IMR-90 (cell line): ENCODE data around the gene ZNF213. TPM values are rescaled to one million over a fixed set of nuclear protein-coding genes. Genes with fewer than 3 reads are reported as not detected.
A peak's percentile ranks its signal among the peaks of the same experiment; 100 is the strongest.

Source experiments
- ATAC-seq: fragments of 200-7000 bp; cut with Tn5 transposase; 2 replicates; pipeline ENCODE4 v1.9.1; 2020; ENCODE audit warnings: low read depth, mild to moderate bottlenecking, moderate library complexity
- BruUV-seq: library from RNA; stranded (reverse); fragments of 400-500 nt; replicated peaks from 2 replicates; lab custom pipeline; 2021; lab: Mats Ljungman, UMichigan
- CTCF ChIA-PET: fragments of 300-600 bp; formaldehyde crosslinking; extraction: SDS; loops from one replicate; lab custom pipeline; 2021; ENCODE audit warnings: antibody characterized with exemption; lab: Yijun Ruan, JAX
- POLR2A ChIA-PET: fragments of 300-600 bp; sonication (Branson Sonifier 250); formaldehyde crosslinking; loops from one replicate; lab custom pipeline; 2022; ENCODE audit warnings: antibody characterized with exemption; ENCODE audit not compliant: unreplicated experiment; lab: Charles Lee
- DNase-seq: peaks from one replicate; pipeline ENCODE4 v3.0.0; 2013
- H2AFZ ChIP-seq: replicated peaks from 2 replicates; pipeline ENCODE3; 2013; ENCODE audit warnings: low read length, mild to moderate bottlenecking; ENCODE audit not compliant: poor library complexity
- H2AK5ac ChIP-seq: 2 replicates; pipeline ENCODE4 v1.6.1; 2013; ENCODE audit warnings: low read depth, low read length, inconsistent platforms
- H2AK9ac ChIP-seq: replicated peaks from 2 replicates; pipeline ENCODE3; 2013; ENCODE audit warnings: mild to moderate bottlenecking, low read depth, low read length, moderate library complexity; ENCODE audit not compliant: poor library complexity
- H2BK120ac ChIP-seq: 2 replicates; pipeline ENCODE4 v1.6.1; 2013; ENCODE audit warnings: low read depth, low read length, inconsistent platforms
- H2BK15ac ChIP-seq: 3 replicates; pipeline ENCODE4 v1.6.1; 2013; ENCODE audit warnings: low read depth, low read length, inconsistent platforms
- H2BK20ac ChIP-seq: 2 replicates; pipeline ENCODE4 v1.6.1; 2013; ENCODE audit warnings: low read depth, mild to moderate bottlenecking, inconsistent platforms, low read length, moderate library complexity
- H2BK5ac ChIP-seq: 2 replicates; pipeline ENCODE4 v1.6.1; 2013; ENCODE audit warnings: mild to moderate bottlenecking, low read depth, low read length, inconsistent platforms; ENCODE audit not compliant: poor library complexity, severe bottlenecking
- H3K14ac ChIP-seq: replicated peaks from 2 replicates; pipeline ENCODE4 v1.6.1; 2013; ENCODE audit warnings: low read depth, low read length, inconsistent platforms
- H3K18ac ChIP-seq: 2 replicates; pipeline ENCODE4 v1.6.1; 2013; ENCODE audit warnings: low read depth, low read length, control low read depth
- H3K23ac ChIP-seq: 2 replicates; pipeline ENCODE4 v1.6.1; 2013; ENCODE audit warnings: low read depth, low read length, inconsistent platforms
- H3K27ac ChIP-seq: 2 replicates; pipeline ENCODE4 v1.5.1; 2013; ENCODE audit warnings: mild to moderate bottlenecking, control low read depth, low read length; ENCODE audit not compliant: insufficient read depth
- H3K27me3 ChIP-seq: 2 replicates; pipeline ENCODE4 v1.6.1; 2013; ENCODE audit warnings: low read length; ENCODE audit not compliant: control insufficient read depth, insufficient read depth
- H3K36me3 ChIP-seq: 2 replicates; pipeline ENCODE4 v1.6.1; 2013; ENCODE audit warnings: low read length, mixed read lengths; ENCODE audit not compliant: control insufficient read depth, insufficient read depth
- H3K4ac ChIP-seq: 2 replicates; pipeline ENCODE4 v1.6.1; 2013; ENCODE audit warnings: low read depth, low read length, inconsistent platforms
- H3K4me1 ChIP-seq: 2 replicates; pipeline ENCODE4 v1.6.1; 2013; ENCODE audit warnings: low read length, mixed read lengths; ENCODE audit not compliant: control insufficient read depth, insufficient read depth
- H3K4me2 ChIP-seq: 2 replicates; pipeline ENCODE4 v1.6.1; 2013; ENCODE audit warnings: low read depth, mild to moderate bottlenecking, control low read depth, low read length, moderate library complexity
- H3K4me3 ChIP-seq: 2 replicates; pipeline ENCODE4 v1.5.1; 2013; ENCODE audit warnings: low read depth, mild to moderate bottlenecking, control low read depth, low read length, moderate library complexity; ENCODE audit not compliant: insufficient read depth
- H3K56ac ChIP-seq: 2 replicates; pipeline ENCODE4 v1.6.1; 2013; ENCODE audit warnings: low read length, inconsistent platforms; ENCODE audit not compliant: insufficient read depth; ENCODE audit errors: extremely low read depth
- H3K79me1 ChIP-seq, 2 experiments: 2 replicates each; pipeline ENCODE4 v1.6.1; 2013; ENCODE audit warnings: low read length in 2 of 2, inconsistent platforms in 1 of 2, low read depth in 1 of 2
- H3K9ac ChIP-seq: 2 replicates; pipeline ENCODE4 v1.6.1; 2013; ENCODE audit warnings: low read depth, low read length, control low read depth
- H3K9me1 ChIP-seq: 2 replicates; pipeline ENCODE4 v1.6.1; 2013; ENCODE audit warnings: low read length, inconsistent platforms; ENCODE audit not compliant: insufficient read depth
- H3K9me3 ChIP-seq: 2 replicates; pipeline ENCODE4 v1.6.1; 2013; ENCODE audit warnings: low read length; ENCODE audit not compliant: control insufficient read depth, insufficient read depth
- H4K20me1 ChIP-seq: 2 replicates; pipeline ENCODE4 v1.6.1; 2013; ENCODE audit warnings: low read length, inconsistent platforms; ENCODE audit not compliant: insufficient read depth
- H4K5ac ChIP-seq: 2 replicates; pipeline ENCODE4 v1.6.1; 2013; ENCODE audit warnings: mild to moderate bottlenecking, low read depth, low read length, control low read depth
- H4K8ac ChIP-seq, 2 experiments: 2 replicates each; pipeline ENCODE4 v1.6.1; 2013; ENCODE audit warnings: low read depth in 2 of 2, low read length in 2 of 2, control low read depth in 1 of 2, inconsistent platforms in 1 of 2
- H4K91ac ChIP-seq: 2 replicates; pipeline ENCODE4 v1.6.1; 2013; ENCODE audit warnings: low read depth, low read length, inconsistent platforms; ENCODE audit not compliant: insufficient read depth
- CEBPB ChIP-seq: IDR thresholded peaks from 2 replicates; pipeline ENCODE4 v1.6.1; 2012; ENCODE audit warnings: low read depth, low read length, improper control_type of control experiment
- CHD1 ChIP-seq: IDR thresholded peaks from 2 replicates; pipeline ENCODE4 v1.6.1; 2012; ENCODE audit warnings: low read depth, low read length, improper control_type of control experiment
- CTCF ChIP-seq: conservative IDR thresholded peaks from 2 replicates; pipeline ENCODE4 v1.5.1; 2012; ENCODE audit warnings: mild to moderate bottlenecking, low read depth, low read length, improper control_type of control experiment
- ELK1 ChIP-seq: fragments of 150-350 bp; IDR thresholded peaks from 2 replicates; pipeline ENCODE4 v1.6.1; 2016; ENCODE audit warnings: low read depth, mild to moderate bottlenecking, low read length, moderate library complexity, borderline replicate concordance
- FOS ChIP-seq: fragments of 150-350 bp; IDR thresholded peaks from 2 replicates; pipeline ENCODE4 v1.6.1; 2016; ENCODE audit warnings: low read depth, low read length
- MAFK ChIP-seq: IDR thresholded peaks from 2 replicates; pipeline ENCODE4 v1.6.1; 2012; ENCODE audit warnings: low read depth, low read length, improper control_type of control experiment
- MAZ ChIP-seq: IDR thresholded peaks from 2 replicates; pipeline ENCODE4 v1.6.1; 2012; ENCODE audit warnings: low read depth, mild to moderate bottlenecking, low read length, improper control_type of control experiment, moderate library complexity, borderline replicate concordance
- MXI1 ChIP-seq: IDR thresholded peaks from 2 replicates; pipeline ENCODE4 v1.6.1; 2012; ENCODE audit warnings: low read depth, mild to moderate bottlenecking, low read length, moderate library complexity, borderline replicate concordance
- NFE2L2 ChIP-seq: fragments of 150-350 bp; IDR thresholded peaks from 2 replicates; pipeline ENCODE4 v1.6.1; 2016; ENCODE audit warnings: low read depth, mild to moderate bottlenecking, low read length
- POLR2A ChIP-seq: IDR thresholded peaks from 2 replicates; pipeline ENCODE4 v1.6.1; 2012; ENCODE audit warnings: mild to moderate bottlenecking, low read depth, low read length
- RAD21 ChIP-seq: IDR thresholded peaks from 2 replicates; pipeline ENCODE4 v1.6.1; 2012; ENCODE audit warnings: low read length, improper control_type of control experiment
- RCOR1 ChIP-seq: IDR thresholded peaks from 2 replicates; pipeline ENCODE4 v1.6.1; 2012; ENCODE audit warnings: mild to moderate bottlenecking, low read length, improper control_type of control experiment; ENCODE audit not compliant: insufficient replicate concordance
- RFX5 ChIP-seq: IDR thresholded peaks from 2 replicates; pipeline ENCODE4 v1.8.0; 2012; ENCODE audit warnings: low read depth, mild to moderate bottlenecking, low read length, moderate library complexity
- SMC3 ChIP-seq: fragments of 150-350 bp; IDR thresholded peaks from 2 replicates; pipeline ENCODE4 v1.6.1; 2016; ENCODE audit warnings: low read depth, mild to moderate bottlenecking, antibody characterized with exemption, low read length, moderate library complexity
- USF2 ChIP-seq: fragments of 150-350 bp; IDR thresholded peaks from 2 replicates; pipeline ENCODE4 v1.6.1; 2017; ENCODE audit warnings: mild to moderate bottlenecking, antibody characterized with exemption, low read length, low read depth
- WGBS, 2 experiments: methylation state at CpG; one replicate each; pipeline versions ENCODE4 v1.1.5 to v1.1.7; 2013; ENCODE audit warnings: missing lambda C conversion rate in 2 of 2; ENCODE audit not compliant: insufficient read length in 1 of 2; ENCODE audit errors: extremely low coverage in 2 of 2; 5-methylcytosine and 5-hydroxymethylcytosine counted together
- dilution Hi-C: fragments of 300-500 bp; cut with HindIII; formaldehyde crosslinking; loops from one replicate; pipeline ENCODE4 v1.14.3; 2018; ENCODE audit warnings: low sequenced_read_pairs; ENCODE audit not compliant: unreplicated experiment
- in situ Hi-C: fragments of 300-500 bp; cut with MboI; formaldehyde crosslinking; loops from 3 replicates; pipeline ENCODE4 v1.14.3; 2019; ENCODE audit warnings: low sequenced_read_pairs, inconsistent platforms, mixed read lengths
- intact Hi-C: fragments of 100-400 bp; cut with micrococcal nuclease; formaldehyde crosslinking; loops from 2 replicates; pipeline ENCODE4 v1.10.0; 2022
- polyA plus RNA-seq, 3 experiments: library from polyadenylated mRNA; depleted of rRNA; stranded (reverse); fragments of >200 nt; gene quantifications; 2 replicates each; pipeline ENCODE4 v1.2.3, GENCODE V29; 2012; ENCODE audit warnings: low replicate concordance in 1 of 3
- total RNA-seq: library from RNA; depleted of rRNA; stranded (reverse); fragments of >200 nt; gene quantifications from 2 replicates; pipeline ENCODE4 v1.2.3, GENCODE V29; 2012

Gene ZNF213
- total and polyA plus RNA-seq, 2 of the 4 experiments (the other 2 are of a cell fraction), result 0.72 to 4.0 TPM

- Histone ChIP-seq H4K20me1 (peaks cover 2% of the 10 kb centered on the region), H3K9ac (no peak overlapping the region), H4K8ac (no peak overlapping the region), H4K5ac (no peak overlapping the region), H2BK120ac (no peak overlapping the region), H3K79me1 (no peaks in the 10 kb centered on the region), H3K18ac (no peak overlapping the region), H3K4me3 (peak overlapping the region; percentile 58; the same call in 1 of the 2 replicates), H2BK15ac (no peak overlapping the region), H3K23ac (no peak overlapping the region), H3K4ac (no peak overlapping the region), H3K27ac (no peak overlapping the region), H3K4me1 (peaks cover 2% of the 10 kb centered on the region; the same call in 1 of the 2 replicates), H2AFZ (peak overlapping the region; percentile 18), H2BK20ac (no peak overlapping the region), H3K36me3 (no peaks in the 10 kb centered on the region), H3K4me2 (peak overlapping the region; percentile 81), H2BK5ac (no peak overlapping the region), H2AK5ac (no peak overlapping the region), H3K9me3 (no peaks in the 10 kb centered on the region), H3K27me3 (peaks cover 5% of the 10 kb centered on the region; the same call in 1 of the 2 replicates), H3K9me1 (no peaks in the 10 kb centered on the region), H3K14ac (no peak overlapping the region), H2AK9ac (no peak overlapping the region), H3K56ac (no peak overlapping the region), H4K91ac (no peak overlapping the region)
- intact Hi-C loops, result loop anchor here (2.0 to 5.0 kb wide), 2 partner anchors 72 to 311 kb away; partner anchors contain the start of gene CLUAP1
- CTCF ChIA-PET, result no interaction called here
- no CpG with 5 or more reads among the region's 11 CpGs for WGBS, 2 experiments
- dilution Hi-C loops, result no loop called here
- TF ChIP-seq CHD1 (no peak), NFE2L2 (no peak), CTCF (no peak), RFX5 (no peak), USF2 (no peak), RCOR1 (no peak), SMC3 (no peak), MXI1 (no peak), RAD21 (no peak), POLR2A (no peak), MAZ (no peak), FOS (no peak), CEBPB (no peak), MAFK (no peak), ELK1 (no peak)
- no peak for DNase-seq
- no TSS peak for BruUV-seq
- POLR2A ChIA-PET, result interaction anchor here (0.6 kb wide), 1 partner anchor 14 kb away, joined by 10 read pairs; no protein-coding TSS in a partner anchor
- in situ Hi-C loops, result no loop called here
- ATAC-seq, result no peak
These were observed 55.0 kb downstream of the ZNF213 start for GRCh38 chr16:3189869-3190268.
